Stimulated activated CD8-positive, alpha-beta memory T cell treated with anti-CD3 and anti-CD28 coated beads, Interleukin-4, amount 100 ng/mL, for 48 hours (primary cell): ENCODE data around the gene PAK6.

Experiments
- DNase-seq: peaks from one replicate; pipeline ENCODE4 v3.0.0-alpha.2; 2020

PAK6 gene

DNA sequence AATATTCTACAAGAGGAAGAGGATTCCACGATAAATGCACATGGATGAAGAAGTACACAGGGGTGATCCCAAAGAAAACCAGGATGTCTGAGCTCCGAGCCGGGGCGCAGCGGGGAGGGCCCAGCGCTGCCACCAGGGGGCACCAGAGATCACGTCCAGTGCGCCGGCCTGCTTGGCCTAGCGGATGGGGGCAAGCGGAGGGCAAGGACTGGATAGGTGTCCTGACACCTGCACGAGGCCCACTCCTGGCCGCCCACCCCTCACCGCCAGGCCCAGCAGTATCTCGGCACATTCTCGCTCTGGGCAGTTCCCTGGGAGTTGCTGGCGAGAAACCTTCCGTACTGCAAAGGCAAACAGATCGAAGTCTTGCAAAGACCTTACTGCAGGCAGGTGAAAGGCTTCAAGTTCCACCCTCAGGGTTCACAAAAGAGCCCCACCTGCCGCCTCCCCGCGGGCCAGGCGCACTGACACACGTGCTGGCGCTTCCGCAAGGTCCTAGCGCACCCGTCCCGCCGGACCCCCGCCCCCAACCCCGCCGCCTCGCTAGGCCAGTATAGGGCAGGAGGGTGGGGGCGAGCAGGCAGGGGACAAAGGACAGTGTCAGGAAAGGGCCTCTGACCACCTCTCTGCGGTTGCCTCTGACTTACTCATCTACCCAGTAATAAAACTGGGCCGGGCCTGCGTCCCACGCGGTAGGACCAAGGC, 40.7 kb downstream of the PAK6 start:
- peak; percentile 89 for DNase-seq

- DNase-seq, result no peak
Observed at GRCh38 chr15:40280260-40281056, 41.6 kb downstream of the PAK6 start.

- no peak for DNase-seq
Observed at GRCh38 chr15:40281057-40281800, 42.4 kb downstream of the PAK6 start.

DNA sequence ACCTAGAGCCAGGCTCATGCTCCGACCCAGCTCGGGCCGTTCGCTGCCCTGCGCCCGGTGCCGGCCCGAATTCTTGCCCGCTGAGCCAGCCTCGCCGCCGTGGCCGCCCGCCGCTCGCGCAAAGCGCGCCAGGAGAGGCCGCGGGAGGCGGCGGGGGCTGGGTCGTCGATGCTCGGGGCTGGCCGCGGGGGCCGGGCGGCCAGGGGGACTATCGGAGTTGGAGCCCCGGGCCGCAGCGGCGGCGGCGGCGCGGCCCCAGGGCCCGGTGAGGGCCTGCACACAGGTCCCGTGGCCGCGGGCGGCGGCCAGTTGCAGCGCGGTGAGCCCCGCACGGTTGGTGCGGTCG, 42.9 kb downstream of the PAK6 start:
- DNase-seq, result no peak

DNA sequence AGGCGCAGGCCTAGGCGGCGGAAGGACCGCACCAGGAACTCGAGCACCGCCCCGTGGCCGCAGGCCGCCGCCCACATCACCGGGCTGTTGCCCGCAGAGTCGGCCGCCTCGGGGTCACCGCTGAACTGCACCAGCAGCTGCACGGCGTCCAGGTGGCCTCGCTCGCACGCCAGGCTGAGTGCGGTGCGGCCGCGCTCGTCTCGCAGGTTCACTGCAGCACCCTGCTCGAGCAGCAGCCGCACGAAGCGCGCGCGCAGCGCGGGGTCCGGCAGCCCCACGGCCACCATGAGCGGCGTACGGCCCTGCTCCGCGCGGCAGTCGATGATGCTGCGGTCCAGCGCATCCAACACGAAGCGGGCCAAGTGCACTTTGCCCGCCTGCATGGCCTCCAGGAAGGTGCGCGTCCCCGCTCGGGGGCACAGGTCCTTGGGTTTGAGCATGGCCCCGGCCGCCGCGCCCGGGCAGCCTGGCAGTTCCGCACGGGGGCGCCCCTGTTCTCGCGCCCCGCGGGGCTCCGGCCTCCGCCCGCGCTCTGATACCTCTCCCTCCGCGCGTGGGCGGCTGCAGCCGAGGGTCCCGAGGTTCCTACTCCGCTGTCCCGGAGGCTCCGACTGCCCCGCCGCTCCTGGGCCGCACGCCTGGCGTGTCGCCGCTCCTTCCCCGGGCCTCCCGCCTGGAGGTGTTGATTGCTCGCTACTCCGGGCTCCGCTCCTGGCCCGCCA, 43.4 kb downstream of the PAK6 start:
- peak; percentile 66 for DNase-seq

- DNase-seq, result peak; percentile 49
Observed at GRCh38 chr15:40282869-40283614, 44.2 kb downstream of the PAK6 start, which contains the start of gene ANKRD63. ANKRD63 (minus strand) TSS chr15:40283064; CDS start chr15:40282586, 478 bp downstream.

DNA sequence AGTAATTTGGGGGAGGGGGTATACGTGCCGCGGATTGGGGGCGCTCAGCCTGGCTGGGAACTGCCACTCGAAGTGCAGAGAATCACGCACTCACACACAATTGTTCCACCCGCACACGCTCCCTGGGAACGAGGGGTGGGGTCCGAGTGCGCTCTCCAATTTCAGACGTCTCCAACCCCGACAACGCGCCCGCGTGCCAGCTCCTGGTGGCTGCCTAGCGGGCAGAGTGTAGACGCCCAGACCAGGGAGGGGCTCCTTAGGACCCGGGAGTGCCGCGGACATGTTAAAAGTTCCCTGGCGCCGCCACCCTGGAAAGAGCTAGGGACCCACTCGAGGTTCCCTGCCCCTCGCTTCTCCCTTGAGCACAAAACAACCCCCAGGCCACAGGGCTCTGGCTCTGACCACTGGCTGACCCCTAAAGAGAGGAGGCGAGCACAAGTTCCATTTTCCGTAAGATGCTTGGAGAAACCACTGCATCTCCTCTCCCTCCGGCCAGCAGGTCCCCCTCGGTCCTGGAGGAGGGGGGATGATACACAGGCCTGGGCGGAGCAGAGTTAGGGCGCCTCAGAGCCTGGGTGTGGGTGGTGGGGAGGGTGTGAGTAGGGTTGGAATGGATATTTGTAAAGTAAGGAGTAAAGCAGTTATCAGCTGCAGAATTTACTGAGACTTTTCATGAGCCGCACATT, 44.9 kb downstream of the PAK6 start:
- no peak for DNase-seq

DNA sequence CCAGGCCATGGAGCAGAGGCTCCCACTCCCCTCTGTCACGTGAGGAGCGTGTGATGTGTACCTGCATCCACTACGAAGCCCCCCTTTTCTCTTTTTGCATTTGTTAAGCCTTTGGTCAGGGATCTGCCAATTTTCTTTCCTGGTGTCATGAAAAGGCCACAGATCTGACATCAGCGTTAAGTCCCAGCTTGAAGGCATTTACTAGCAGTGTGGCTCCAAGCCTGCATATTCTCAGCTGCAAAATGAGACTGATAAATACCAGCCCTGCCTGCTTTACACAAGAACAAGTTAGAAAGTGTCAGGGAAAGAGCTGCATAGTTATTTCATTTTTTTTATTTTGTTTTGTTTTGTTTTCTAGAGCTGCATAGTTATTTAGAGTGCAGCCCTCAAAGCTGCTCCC, 46.3 kb downstream of the PAK6 start:
- no peak for DNase-seq

GRCh38 chr15:40285554-40286011, 46.7 kb downstream of the PAK6 start:
- DNase-seq, result no peak

DNA sequence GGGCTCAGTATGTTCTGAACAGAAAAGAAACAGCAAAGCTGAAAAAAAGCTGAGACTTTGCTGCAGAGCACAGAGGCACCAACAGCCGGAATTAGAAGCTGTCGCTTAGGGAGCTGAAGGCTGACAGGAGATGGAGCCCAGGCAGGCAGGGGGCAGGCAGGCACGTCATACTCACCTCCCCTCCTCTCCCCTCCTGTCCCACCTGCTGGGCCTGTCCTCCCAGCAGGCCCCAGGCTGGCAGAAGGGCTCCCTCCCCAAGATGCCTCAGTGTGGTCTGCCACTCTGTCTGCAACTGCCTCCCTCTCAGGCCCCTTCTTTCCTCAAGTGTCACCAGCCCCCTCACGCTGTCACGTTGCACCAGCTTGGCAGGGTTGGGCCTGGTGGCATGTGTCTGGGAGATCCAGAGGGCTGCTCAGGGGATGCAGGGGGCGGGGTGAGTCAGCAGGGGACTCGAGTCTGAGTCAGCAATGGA, 47.2 kb downstream of the PAK6 start:
- no peak for DNase-seq

- DNase-seq, result no peak
Observed at GRCh38 chr15:40286794-40287193, 47.9 kb downstream of the PAK6 start.

GRCh38 chr15:40287505-40287904, 48.6 kb downstream of the PAK6 start:
- DNase-seq, result no peak

GRCh38 chr15:40287968-40288367, 49.1 kb downstream of the PAK6 start:
- DNase-seq, result no peak

GRCh38 chr15:40289140-40289775, 50.4 kb downstream of the PAK6 start:
- DNase-seq, result no peak

- no peak for DNase-seq
Observed at GRCh38 chr15:40290545-40290917, 51.7 kb downstream of the PAK6 start.

GRCh38 chr15:40290918-40291574, 52.2 kb downstream of the PAK6 start:
- DNase-seq, result no peak

DNA sequence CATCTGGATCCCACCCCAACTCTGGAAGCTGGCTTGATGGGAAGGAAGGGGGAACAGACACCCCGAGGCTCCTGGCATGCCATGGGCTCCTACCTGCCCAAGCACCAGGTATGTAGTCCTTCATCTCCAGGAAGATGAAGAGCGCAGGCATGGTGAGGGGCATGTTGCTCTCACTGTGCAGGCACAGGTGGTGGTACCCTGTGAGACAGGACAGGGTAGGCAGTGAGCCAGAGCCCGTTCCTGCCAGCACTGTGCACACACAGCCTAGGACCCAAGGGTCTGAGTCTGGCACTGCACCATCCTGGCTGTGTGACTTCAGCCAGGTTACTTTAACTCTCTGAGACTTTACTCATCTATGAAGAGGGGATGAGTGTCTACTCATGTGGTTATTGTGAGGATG, 53.4 kb downstream of the PAK6 start:
- no peak for DNase-seq

GRCh38 chr15:40293006-40293405, 54.1 kb downstream of the PAK6 start:
- DNase-seq, result no peak

- DNase-seq, result no peak
Observed at GRCh38 chr15:40293905-40294895, 55.3 kb downstream of the PAK6 start.
